Measurements from ENCODE around the gene ARSG. TPM values are rescaled to one million over a fixed set of nuclear protein-coding genes. Genes with fewer than 3 reads are reported as not detected.

The ARSG gene
- polyA plus RNA-seq, 4 donors: 2.7 to 7.0 (median 4.3) TPM

- no peak for DNase-seq (ENCODE audit: low read depth in 4 of 4, low spot score in 3 of 4)
These were observed 149.9 kb downstream of the ARSG start for GRCh38 chr17:68441070-68441770.

- DNase-seq (ENCODE audit: low read depth in 4 of 4, low spot score in 3 of 4): no peak
These were observed 152.7 kb downstream of the ARSG start for GRCh38 chr17:68443972-68444464.

- DNase-seq (ENCODE audit: low read depth in 4 of 4, low spot score in 3 of 4): no peak
These were observed 154.4 kb downstream of the ARSG start for GRCh38 chr17:68445671-68446070.

GRCh38 chr17:68446626-68447041 is 155.3 kb downstream of the ARSG start:
- DNase-seq (ENCODE audit: low read depth in 4 of 4, low spot score in 3 of 4): no peak

- no peak for DNase-seq (ENCODE audit: low read depth in 4 of 4, low spot score in 3 of 4)
These were observed 157.9 kb downstream of the ARSG start for GRCh38 chr17:68449021-68449739.

GRCh38 chr17:68450391-68450790 is 159.1 kb downstream of the ARSG start:
- no peak for DNase-seq (ENCODE audit: low read depth in 4 of 4, low spot score in 3 of 4)

- no peak for DNase-seq (ENCODE audit: low read depth in 4 of 4, low spot score in 3 of 4)
These were observed 159.5 kb downstream of the ARSG start for GRCh38 chr17:68450801-68451200.

- DNase-seq (ENCODE audit: low read depth in 4 of 4, low spot score in 3 of 4): no peak
These were observed 160.5 kb downstream of the ARSG start for GRCh38 chr17:68451670-68452354.

GRCh38 chr17:68452724-68453290 is 161.5 kb downstream of the ARSG start:
- no peak for DNase-seq (ENCODE audit: low read depth in 4 of 4, low spot score in 3 of 4)

GRCh38 chr17:68453991-68454665 is 162.8 kb downstream of the ARSG start:
- DNase-seq (ENCODE audit: low read depth in 4 of 4, low spot score in 3 of 4): no peak

- no peak for DNase-seq (ENCODE audit: low read depth in 4 of 4, low spot score in 3 of 4)
These were observed 164.6 kb downstream of the ARSG start for GRCh38 chr17:68455901-68456338.

- DNase-seq (ENCODE audit: low read depth in 4 of 4, low spot score in 3 of 4): peak in 3 of 4 donors; percentile 52 to 62 (median 52)
These were observed 165.3 kb downstream of the ARSG start for GRCh38 chr17:68456339-68457167.

GRCh38 chr17:68457168-68457538 is 165.9 kb downstream of the ARSG start, which contains the start of gene WIPI1:
TSS of gene WIPI1 (minus strand) at chr17:68457496. CDS start at chr17:68457421, 75 bp downstream.
- no peak for DNase-seq (ENCODE audit: low read depth in 4 of 4, low spot score in 3 of 4)

- DNase-seq (ENCODE audit: low read depth in 4 of 4, low spot score in 3 of 4): peak; percentile 94 to 96 (median 95)
These were observed 166.4 kb downstream of the ARSG start for GRCh38 chr17:68457539-68458259.

GRCh38 chr17:68458260-68459036 is 167.2 kb downstream of the ARSG start:
- DNase-seq (ENCODE audit: low read depth in 4 of 4, low spot score in 3 of 4): no peak

- no peak for DNase-seq (ENCODE audit: low read depth in 4 of 4, low spot score in 3 of 4)
These were observed 167.8 kb downstream of the ARSG start for GRCh38 chr17:68459037-68459639.

GRCh38 chr17:68460146-68460545 is 168.9 kb downstream of the ARSG start:
- no peak for DNase-seq (ENCODE audit: low read depth in 4 of 4, low spot score in 3 of 4)

GRCh38 chr17:68460715-68461114 is 169.4 kb downstream of the ARSG start:
- no peak for DNase-seq (ENCODE audit: low read depth in 4 of 4, low spot score in 3 of 4)

All from left renal pelvis (tissue), 4 donors.